Adipose tissue (tissue), 3 donors: ENCODE results near the gene BCL2L14. TPM values are rescaled to one million over a fixed set of nuclear protein-coding genes. Genes with fewer than 3 reads are reported as not detected.
"Not testable (repeated sequence)": the region's sequence is repeated elsewhere in the genome, so short reads cannot be mapped to it uniquely, and the experiment has no call there.

Source experiments
- H3K27ac ChIP-seq: one replicate; pipeline ENCODE4 v1.5.1; 2013; ENCODE audit warnings: low read depth, low read length
- WGBS, 3 donors: extraction: QIAGEN DNeasy Blood & Tissue Kit; methylation state at CpG; one replicate each; pipeline ENCODE4 v1.1.7; 2013; 5-methylcytosine and 5-hydroxymethylcytosine counted together
- polyA plus RNA-seq, 3 donors: library from polyadenylated mRNA; stranded (reverse); fragments of 200-250 nt; gene quantifications; one replicate each; pipeline ENCODE4 v1.2.3, GENCODE V29; 2013
- donor health status: healthy with polysubstance abuse.
- donor health status: Bipolar disorder and iron deficiency.
- donor health status: healthy.

The BCL2L14 gene
- polyA plus RNA-seq, 3 donors = 0.45 to 4.8 TPM; not detected in 1

- 69 to 81% (median 70%) methylated on average over 14 of the region's 14 CpGs for WGBS, 3 donors
- no peak overlapping the region for H3K27ac ChIP-seq
These were observed 21.4 kb downstream of the BCL2L14 start for GRCh38 chr12:12091977-12092663.

DNA sequence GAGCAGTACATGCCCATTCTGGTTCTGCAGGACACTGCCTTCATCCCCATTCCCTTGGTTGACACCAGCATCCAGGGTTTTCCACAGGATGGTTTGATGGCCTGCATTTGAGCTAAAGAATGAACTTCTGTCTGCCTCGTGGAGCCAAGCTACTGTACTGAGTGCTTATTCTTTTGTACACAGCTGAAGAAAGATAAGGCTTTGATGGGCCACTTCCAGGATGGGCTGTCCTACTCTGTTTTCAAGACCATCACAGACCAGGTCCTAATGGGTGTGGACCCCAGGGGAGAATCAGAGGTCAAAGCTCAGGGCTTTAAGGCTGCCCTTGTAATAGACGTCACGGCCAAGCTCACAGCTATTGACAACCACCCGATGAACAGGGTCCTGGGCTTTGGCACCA, 23.7 kb downstream of the BCL2L14 start:
- WGBS, 3 donors = 86 to 90% (median 87%) methylated on average over 4 of the region's 4 CpGs
- H3K27ac ChIP-seq = no peak overlapping the region

GRCh38 chr12:12095021-12095420, 24.3 kb downstream of the BCL2L14 start:
- no peak overlapping the region for H3K27ac ChIP-seq
- 46 to 79% (median 55%) methylated on average over 3 of the region's 3 CpGs for WGBS, 3 donors

DNA sequence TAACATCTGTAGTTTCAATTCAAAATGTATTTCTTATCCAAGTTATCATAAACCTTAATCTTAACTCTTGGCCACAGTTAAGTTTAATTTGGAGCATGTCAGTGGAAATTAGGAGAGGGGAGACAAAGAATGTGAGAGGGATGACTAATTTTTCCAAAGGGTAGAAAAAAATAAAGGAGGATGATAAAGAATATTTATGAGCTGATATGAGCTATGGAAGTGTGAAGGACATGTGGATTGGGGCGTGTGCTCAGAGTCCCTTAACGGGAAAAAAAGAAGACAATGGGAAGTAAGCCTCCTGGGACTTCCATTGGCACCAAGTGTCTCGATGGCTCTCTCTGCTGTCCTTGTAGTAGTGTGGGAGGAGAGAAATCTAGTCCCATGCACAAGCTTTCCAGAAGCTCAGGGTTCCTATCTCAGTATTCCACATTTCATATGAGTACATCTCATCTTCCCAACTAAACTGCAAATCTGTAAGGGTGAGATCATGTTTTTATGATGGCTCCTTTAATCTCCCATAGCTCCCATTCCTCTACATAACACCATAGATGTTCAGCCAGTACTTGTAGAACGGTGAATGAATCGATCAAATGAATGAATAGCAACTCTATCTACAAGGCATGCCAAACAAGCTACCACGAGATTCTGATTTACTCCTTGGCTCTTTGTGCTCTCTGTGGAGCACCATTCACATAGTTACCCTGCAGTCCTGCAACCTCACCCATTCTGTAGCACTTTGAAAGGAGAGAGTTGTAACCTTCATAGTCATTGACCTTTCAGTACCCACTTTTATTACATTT, 27.4 kb downstream of the BCL2L14 start:
- H3K27ac ChIP-seq = no peak overlapping the region
- WGBS, 3 donors = 71 to 78% (median 74%) methylated on average over 6 of the region's 6 CpGs

DNA sequence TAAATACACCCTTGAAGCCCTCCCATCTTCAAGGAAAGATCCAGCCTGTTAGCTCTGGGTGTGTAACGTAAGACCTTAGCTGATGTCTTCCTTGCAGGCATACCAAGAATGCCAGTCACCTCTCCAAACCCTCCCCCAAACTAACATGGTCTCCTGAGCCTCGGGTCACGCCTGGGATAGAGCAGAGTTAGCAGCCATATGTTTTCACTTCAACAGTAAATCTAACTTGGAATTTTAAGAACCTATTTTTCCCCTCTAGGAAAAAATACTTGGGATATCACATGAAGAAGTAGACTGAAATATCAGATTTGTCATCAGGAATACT, 27.9 kb downstream of the BCL2L14 start:
- no peak overlapping the region for H3K27ac ChIP-seq
- 85 to 93% (median 91%) methylated on average over 3 of the region's 3 CpGs for WGBS, 3 donors

DNA sequence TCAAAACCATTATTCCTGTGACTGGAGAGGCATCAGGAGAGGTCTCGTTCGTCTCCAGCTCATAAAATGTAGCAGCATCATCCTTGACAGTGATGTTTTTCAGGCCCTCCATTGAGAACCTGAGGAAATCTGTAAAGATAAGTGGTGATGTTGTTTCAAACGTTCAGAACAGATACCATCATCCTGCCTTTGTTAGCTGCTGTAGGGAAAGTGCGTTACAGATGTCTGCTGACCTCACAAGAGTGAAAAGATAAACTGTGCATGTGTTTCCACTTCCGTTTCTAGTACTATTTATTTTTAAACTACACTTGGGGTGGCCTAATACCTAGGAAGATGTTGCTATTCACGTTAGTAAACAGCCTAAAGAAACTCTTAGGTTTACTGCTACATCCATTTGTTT, 28.4 kb downstream of the BCL2L14 start:
- no peak overlapping the region for H3K27ac ChIP-seq
- 54 to 75% (median 60%) methylated on average over 6 of the region's 6 CpGs for WGBS, 3 donors

GRCh38 chr12:12107678-12108077, 36.9 kb downstream of the BCL2L14 start:
- WGBS, 3 donors = 78 to 96% (median 84%) methylated on average over 6 of the region's 6 CpGs
- no peak overlapping the region for H3K27ac ChIP-seq

- 94 to 100% (median 95%) methylated on average over 1 of the region's 1 CpG for WGBS, 3 donors
- H3K27ac ChIP-seq = no peak overlapping the region
These were observed 37.8 kb downstream of the BCL2L14 start for GRCh38 chr12:12108441-12109058.

DNA sequence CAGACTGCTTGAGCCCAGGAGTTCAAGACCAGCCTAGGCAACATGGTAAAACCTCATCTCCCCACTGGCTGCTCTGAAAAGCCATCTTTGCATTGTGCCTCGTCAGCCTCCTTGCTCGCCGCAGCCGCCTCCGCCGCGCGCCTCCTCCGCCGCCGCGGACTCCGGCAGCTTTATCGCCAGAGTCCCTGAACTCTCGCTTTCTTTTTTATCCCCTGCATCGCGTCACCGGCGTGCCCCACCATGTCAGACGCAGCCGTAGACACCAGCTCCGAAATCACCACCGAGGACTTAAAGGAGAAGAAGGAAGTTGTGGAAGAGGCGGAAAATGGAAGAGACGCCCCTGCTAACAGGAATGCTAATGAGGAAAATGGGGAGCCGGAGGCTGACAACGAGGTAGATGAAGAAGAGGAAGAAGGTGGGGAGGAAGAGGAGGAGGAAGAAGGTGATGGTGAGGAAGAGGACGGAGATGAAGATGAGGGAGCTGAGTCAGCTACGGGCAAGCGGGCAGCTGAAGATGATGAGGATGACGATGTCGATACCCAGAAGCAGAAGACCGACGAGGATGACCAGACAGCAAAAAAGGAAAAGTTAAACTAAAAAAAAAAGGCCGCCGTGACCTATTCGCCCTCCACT, 40.3 kb downstream of the BCL2L14 start:
- H3K27ac ChIP-seq = not testable (repeated sequence)
- WGBS, 3 donors = 82 to 87% (median 83%) methylated on average over 31 to 37 of the region's 37 CpGs

DNA sequence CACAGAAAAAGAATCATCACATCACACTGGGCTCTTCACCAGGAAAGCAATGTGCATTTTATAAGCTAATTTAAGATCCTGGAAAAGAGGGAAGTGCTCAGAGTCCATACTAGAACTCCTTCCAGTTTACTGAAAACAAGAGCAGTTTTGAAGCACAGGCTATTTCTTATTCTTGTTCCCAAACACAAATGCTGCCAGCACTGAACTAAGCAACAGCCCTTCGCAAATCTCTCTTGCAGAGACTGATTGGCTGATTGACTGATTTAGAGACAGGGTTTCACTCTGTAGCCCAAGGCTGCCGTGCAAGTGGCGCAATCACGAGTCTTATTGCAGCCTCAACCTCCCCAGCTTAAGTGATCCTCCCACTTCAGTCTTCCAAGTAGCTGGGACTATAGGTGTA, 44.8 kb downstream of the BCL2L14 start:
- WGBS, 3 donors = 80 to 91% (median 83%) methylated on average over 4 of the region's 4 CpGs
- H3K27ac ChIP-seq = no peak overlapping the region

GRCh38 chr12:12116677-12117076, 45.9 kb downstream of the BCL2L14 start:
- 89 to 95% (median 95%) methylated on average over 2 of the region's 2 CpGs for WGBS, 3 donors
- no peak overlapping the region for H3K27ac ChIP-seq

GRCh38 chr12:12121061-12121460, 50.3 kb downstream of the BCL2L14 start:
- WGBS, 3 donors = 85 to 93% (median 89%) methylated on average over 5 of the region's 5 CpGs
- no peak overlapping the region for H3K27ac ChIP-seq

- no peak overlapping the region for H3K27ac ChIP-seq
These were observed 52.4 kb downstream of the BCL2L14 start for GRCh38 chr12:12123036-12123604.

GRCh38 chr12:12126551-12126950, 55.8 kb downstream of the BCL2L14 start:
- 85 to 89% (median 86%) methylated on average over 4 of the region's 4 CpGs for WGBS, 3 donors
- H3K27ac ChIP-seq = no peak overlapping the region

More at GRCh38 chr12:12123036-12123604, 52.4 kb downstream of the BCL2L14 start:
- 53 to 89% (median 63%) methylated on average over 3 of the region's 3 CpGs for WGBS, 3 donors

GRCh38 chr12:12127304-12127703, 56.6 kb downstream of the BCL2L14 start:
- no peak overlapping the region for H3K27ac ChIP-seq
- WGBS, 3 donors = 93 to 94% (median 94%) methylated on average over 2 of the region's 2 CpGs

DNA sequence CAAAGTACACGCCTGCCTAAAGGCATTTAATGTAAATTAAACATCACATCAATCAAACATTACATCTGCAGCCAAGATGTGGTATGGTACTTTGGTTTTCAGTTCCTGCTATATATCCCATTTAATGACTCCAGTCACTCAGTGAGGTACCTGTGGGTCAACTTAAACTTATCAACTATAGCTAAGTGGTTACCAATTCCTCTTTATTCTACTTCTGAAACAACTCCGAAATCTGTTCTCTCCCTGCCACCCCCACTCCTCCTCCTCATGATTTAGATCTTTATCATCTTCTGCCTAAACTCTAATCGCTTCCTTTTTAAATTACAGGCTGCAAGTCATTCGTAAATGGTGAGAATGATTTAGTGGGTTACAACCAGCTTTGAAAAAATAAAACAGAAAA, 57.9 kb downstream of the BCL2L14 start:
- 58 to 82% (median 63%) methylated on average over 4 of the region's 4 CpGs for WGBS, 3 donors
- H3K27ac ChIP-seq = no peak overlapping the region

GRCh38 chr12:12133259-12133658, 62.5 kb downstream of the BCL2L14 start:
- 86 to 95% (median 93%) methylated on average over 3 of the region's 3 CpGs for WGBS, 3 donors
- H3K27ac ChIP-seq = no peak overlapping the region

- WGBS, 3 donors = 96 to 97% (median 97%) methylated on average over 5 of the region's 5 CpGs
- H3K27ac ChIP-seq = no peak overlapping the region
These were observed 63.0 kb downstream of the BCL2L14 start for GRCh38 chr12:12133785-12134184.
